G401 (cell line): ENCODE measurements around the gene IGHMBP2. TPM values are rescaled to one million over a fixed set of nuclear protein-coding genes. Genes with fewer than 3 reads are reported as not detected.

Source experiments
- DNase-seq: peaks from one replicate; pipeline ENCODE4 v3.0.0-alpha.2; 2015; ENCODE audit warnings: low spot score
- in situ Hi-C: cut with HindIII; loops from 2 replicates; pipeline ENCODE4 v1.10.0; 2016; ENCODE audit warnings: low sequenced_read_pairs, mixed read lengths
- total RNA-seq: library from RNA; depleted of rRNA; stranded (reverse); fragments of >200 nt; shearing (Covaris generic); gene quantifications from 2 replicates; pipeline ENCODE4 v1.2.3, GENCODE V29; 2014; rRNA removed

Gene IGHMBP2
- total RNA-seq, 1 experiment from 2014 or later = 19.1 TPM

DNA sequence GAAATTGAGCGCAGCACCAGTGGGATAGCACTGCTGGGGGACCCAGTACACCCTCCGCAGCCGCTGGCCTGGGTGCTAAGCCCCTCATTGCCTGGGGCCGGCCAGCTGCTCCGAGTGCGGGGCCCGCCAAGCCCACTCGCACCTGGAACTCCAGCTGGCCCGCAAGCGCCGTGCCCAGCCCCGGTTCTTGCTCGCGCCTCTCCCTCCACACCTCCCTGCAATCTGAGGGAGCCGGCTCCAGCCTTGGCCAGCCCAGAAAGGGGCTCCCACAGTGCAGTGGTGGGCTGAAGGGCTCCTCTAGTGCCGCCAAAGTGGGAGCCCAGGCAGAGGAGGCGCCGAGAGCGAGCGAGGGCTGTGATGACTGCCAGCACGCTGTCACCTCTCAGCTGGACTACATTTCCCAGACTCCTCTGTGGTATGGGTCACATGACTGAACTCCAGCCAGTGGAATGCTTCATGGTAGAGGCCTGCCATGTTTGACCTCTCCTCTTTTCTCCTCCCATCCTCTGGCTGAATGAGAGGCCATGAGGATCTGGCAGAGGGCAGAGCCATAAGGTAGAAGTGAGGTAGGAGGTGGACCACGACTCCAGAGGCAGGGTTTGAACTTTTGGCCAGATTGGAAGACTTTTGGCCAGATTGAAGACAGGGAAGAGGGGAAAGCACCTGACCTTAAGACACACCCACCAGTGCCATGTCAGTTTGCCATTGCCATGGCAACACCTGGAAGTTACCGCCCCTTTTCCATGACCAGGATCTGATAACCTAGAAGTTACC lies 70.9 kb downstream of the IGHMBP2 start:
- in situ Hi-C loops = no loop called here
- DNase-seq = peak; percentile 45

GRCh38 chr11:68976095-68976494 lies 72.4 kb downstream of the IGHMBP2 start:
- in situ Hi-C loops = no loop called here
- no peak for DNase-seq

GRCh38 chr11:68976563-68976962 lies 72.9 kb downstream of the IGHMBP2 start:
- in situ Hi-C loops = no loop called here
- DNase-seq = no peak

- in situ Hi-C loops = no loop called here
- DNase-seq = no peak
Measured at GRCh38 chr11:68977781-68978625, 74.3 kb downstream of the IGHMBP2 start.

- no peak for DNase-seq
- in situ Hi-C loops = no loop called here
Measured at GRCh38 chr11:68978626-68978930, 74.9 kb downstream of the IGHMBP2 start.

GRCh38 chr11:68978931-68979594 lies 75.4 kb downstream of the IGHMBP2 start:
- in situ Hi-C loops = no loop called here
- no peak for DNase-seq

DNA sequence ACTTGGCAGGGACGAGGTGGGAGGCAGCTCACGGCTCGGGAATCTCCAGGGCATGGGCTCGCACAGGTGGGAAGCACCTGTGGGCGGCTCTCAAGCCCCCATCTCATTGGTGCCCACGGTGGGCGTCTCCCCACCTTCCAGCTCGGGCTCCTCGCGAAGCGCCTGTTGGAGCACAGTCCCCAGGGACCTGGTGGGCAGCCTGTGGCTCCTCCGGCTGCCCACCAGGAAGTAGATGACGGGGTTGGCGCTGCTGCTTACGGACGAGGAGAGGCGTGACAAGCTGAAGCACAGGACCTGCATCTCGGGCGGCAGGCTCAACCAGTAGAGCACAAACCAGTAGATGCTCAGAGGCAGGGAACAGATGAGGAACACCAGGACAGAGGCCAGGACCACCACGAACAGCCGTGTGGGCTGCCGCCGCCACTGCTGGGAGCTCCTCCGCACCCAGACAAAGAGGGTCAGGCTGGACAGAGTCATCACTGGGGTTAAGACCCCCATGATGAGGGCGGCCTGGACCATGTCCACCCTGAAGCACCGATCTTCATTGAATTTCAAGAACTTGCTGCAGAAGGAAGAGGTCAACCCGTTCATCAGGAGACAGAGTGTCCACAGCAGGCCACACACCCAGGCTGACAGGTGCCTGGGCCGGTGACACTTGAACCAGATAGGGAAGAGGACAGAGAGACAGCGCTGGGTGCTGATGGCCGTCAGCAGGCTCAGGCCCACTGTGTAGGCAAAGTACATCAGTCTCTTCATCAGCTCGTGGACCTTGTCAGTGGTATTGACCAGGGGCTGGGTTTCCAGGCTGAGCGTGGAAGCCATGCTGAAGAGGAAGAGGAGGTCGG lies 76.5 kb downstream of the IGHMBP2 start:
- DNase-seq = no peak
- in situ Hi-C loops = no loop called here

DNA sequence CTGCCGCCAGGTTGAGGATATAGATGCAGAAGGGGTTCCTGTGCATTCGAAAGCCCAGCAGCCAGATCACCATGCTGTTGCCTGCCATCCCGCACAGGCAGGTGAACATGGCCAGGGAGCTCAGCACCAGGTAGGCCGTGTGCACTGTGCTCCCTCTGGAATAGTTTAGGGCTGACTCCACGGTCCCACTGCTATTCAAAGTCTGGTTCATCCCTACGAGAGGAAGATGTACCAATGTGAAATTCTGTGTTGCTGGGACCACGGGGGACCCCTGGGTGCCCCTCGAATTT lies 77.0 kb downstream of the IGHMBP2 start, which contains the start of gene MRGPRD:
MRGPRD (minus strand) TSS at position 211 of the 290 bp plus-strand sequence; CDS start at position 211, 0 bp downstream.
- DNase-seq = no peak
- in situ Hi-C loops = no loop called here

GRCh38 chr11:68982134-68982533 lies 78.4 kb downstream of the IGHMBP2 start:
- in situ Hi-C loops = no loop called here
- no peak for DNase-seq

- in situ Hi-C loops = no loop called here
- DNase-seq = no peak
Measured at GRCh38 chr11:68983801-68984200, 80.1 kb downstream of the IGHMBP2 start.

DNA sequence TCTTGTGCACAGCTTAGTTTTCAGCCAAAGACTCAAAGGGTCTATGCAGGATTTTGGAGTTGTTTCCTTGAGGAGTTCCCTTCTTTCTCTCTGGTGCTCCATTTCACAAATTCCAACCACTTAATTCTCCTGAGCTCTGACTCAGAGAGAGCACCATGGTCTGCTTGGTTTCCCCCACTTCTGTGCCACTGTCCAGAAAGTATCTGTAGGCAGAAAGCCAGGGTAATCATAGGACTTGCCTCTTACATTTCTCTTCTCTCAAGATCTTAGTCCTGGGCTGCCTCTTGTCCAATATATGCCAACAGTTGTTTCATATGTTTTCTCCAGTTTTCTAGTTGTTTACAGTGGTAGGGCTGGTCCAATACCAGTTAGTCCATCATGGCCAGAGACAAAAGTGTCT lies 83.5 kb downstream of the IGHMBP2 start:
- in situ Hi-C loops = no loop called here
- DNase-seq = no peak

GRCh38 chr11:68988491-68988890 lies 84.8 kb downstream of the IGHMBP2 start:
- peak; percentile 95 for DNase-seq
- in situ Hi-C loops = no loop called here

Other genes starting within 250 kb of the IGHMBP2 start
- not detected in 2 replicates for gene GAL, start 219.3 kb upstream of the IGHMBP2 start, total RNA-seq
- 3.6 and 9.5 TPM in 2 replicates for gene TESMIN, start 152.4 kb upstream of the IGHMBP2 start, total RNA-seq
- 1.2 and 1.9 TPM in 2 replicates for gene CPT1A, start 62.0 kb upstream of the IGHMBP2 start, total RNA-seq
- gene MRPL21, start 59 bp upstream of the IGHMBP2 start, total RNA-seq = 99.9 and 120 TPM in 2 replicates
- gene MRGPRD, start 77.1 kb downstream of the IGHMBP2 start, total RNA-seq = not detected in 2 replicates
- gene MRGPRF, start 109.4 kb downstream of the IGHMBP2 start, total RNA-seq = 0.18 TPM in 1 of 2 replicates, not detected in the other
- 13.2 and 17.2 TPM in 2 replicates for gene TPCN2, start 145.0 kb downstream of the IGHMBP2 start, total RNA-seq